ENCODE measurements around the gene GNPNAT1. TPM values are rescaled to one million over a fixed set of nuclear protein-coding genes. Genes with fewer than 3 reads are reported as not detected.

GNPNAT1 gene
- total and polyA plus RNA-seq, 11 donors: 2.7 to 19.9 (median 8.0) TPM

DNA sequence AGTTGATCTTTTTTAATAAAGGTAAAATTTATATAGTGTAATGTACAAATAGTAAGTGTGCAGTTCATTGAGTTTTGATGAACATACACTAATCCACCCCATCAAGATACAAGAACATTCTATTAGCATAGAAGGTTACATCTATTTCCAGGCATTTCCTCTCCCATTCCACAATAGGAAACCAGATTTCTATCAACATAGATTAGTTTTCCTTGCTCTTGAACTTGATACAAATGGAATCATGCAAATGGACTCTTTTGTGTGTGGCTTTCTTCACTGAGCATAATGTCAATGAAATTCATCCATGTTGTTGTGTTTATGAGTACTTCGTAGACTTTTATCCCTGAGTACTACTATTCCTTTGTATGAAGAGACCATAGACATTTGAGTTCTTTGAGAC is 50.7 kb downstream of the GNPNAT1 start:
- H3K9me3 ChIP-seq: no peaks in the 10 kb centered on the region
- H3K4me3 ChIP-seq: no peak overlapping the region
- ATAC-seq (no peak), DNase-seq (no peak)
- WGBS, 4 donors: 66 to 90% (median 81%) methylated on average over 1 of the region's 1 CpG
- TF ChIP-seq, protein P1, sequence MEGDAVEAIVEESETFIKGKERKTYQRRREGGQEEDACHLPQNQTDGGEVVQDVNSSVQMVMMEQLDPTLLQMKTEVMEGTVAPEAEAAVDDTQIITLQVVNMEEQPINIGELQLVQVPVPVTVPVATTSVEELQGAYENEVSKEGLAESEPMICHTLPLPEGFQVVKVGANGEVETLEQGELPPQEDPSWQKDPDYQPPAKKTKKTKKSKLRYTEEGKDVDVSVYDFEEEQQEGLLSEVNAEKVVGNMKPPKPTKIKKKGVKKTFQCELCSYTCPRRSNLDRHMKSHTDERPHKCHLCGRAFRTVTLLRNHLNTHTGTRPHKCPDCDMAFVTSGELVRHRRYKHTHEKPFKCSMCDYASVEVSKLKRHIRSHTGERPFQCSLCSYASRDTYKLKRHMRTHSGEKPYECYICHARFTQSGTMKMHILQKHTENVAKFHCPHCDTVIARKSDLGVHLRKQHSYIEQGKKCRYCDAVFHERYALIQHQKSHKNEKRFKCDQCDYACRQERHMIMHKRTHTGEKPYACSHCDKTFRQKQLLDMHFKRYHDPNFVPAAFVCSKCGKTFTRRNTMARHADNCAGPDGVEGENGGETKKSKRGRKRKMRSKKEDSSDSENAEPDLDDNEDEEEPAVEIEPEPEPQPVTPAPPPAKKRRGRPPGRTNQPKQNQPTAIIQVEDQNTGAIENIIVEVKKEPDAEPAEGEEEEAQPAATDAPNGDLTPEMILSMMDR (IDR thresholded peaks at IDR 0.05): no peak
- peak overlapping the region in 4 of 12 donors; percentile 9 to 96 (median 36) for H3K27ac ChIP-seq
- H3K36me3 ChIP-seq: peaks cover 0 to 15% (median 0%) of the 10 kb centered on the region in 9 donors
- intact Hi-C loops (cut with DNase I): no loop called here
- peaks cover 0 to 43% (median 13%) of the 10 kb centered on the region in 12 donors for H3K4me1 ChIP-seq
- no peaks in the 10 kb centered on the region for H3K27me3 ChIP-seq

DNA sequence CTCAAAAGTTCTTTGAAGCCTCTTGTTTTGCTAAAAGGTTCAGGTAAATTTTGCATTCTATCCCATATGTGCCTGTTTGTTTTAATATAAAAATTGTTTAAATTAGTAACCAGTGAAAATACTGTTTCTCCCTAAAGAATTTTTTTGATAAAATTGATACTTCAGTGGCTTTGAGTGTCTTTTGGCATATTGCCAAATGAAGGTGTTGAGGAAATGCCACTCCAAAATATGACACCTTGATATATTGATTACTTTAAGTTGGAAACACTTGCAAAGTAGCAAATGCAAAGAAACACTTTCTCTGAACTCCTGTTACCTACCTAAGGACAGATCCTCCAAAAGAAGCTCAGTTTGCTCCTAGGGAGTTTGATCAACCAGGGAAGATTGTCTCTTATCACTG is 53.0 kb downstream of the GNPNAT1 start:
- Histone ChIP-seq H3K4me3 (no peak overlapping the region), H3K27ac (no peak overlapping the region), H3K4me1 (peaks cover 0 to 51% (median 14%) of the 10 kb centered on the region in 12 donors), H3K27me3 (no peaks in the 10 kb centered on the region), H3K36me3 (peaks cover 0 to 11% (median 3%) of the 10 kb centered on the region in 9 donors), H3K9me3 (no peaks in the 10 kb centered on the region)
- ATAC-seq (no peak), DNase-seq (no peak)
- intact Hi-C loops (cut with DNase I): no loop called here
- TF ChIP-seq POLR2A (IDR thresholded peaks at IDR 0.05): no peak
- TF ChIP-seq, protein P1 (IDR thresholded peaks at IDR 0.05): no peak

DNA sequence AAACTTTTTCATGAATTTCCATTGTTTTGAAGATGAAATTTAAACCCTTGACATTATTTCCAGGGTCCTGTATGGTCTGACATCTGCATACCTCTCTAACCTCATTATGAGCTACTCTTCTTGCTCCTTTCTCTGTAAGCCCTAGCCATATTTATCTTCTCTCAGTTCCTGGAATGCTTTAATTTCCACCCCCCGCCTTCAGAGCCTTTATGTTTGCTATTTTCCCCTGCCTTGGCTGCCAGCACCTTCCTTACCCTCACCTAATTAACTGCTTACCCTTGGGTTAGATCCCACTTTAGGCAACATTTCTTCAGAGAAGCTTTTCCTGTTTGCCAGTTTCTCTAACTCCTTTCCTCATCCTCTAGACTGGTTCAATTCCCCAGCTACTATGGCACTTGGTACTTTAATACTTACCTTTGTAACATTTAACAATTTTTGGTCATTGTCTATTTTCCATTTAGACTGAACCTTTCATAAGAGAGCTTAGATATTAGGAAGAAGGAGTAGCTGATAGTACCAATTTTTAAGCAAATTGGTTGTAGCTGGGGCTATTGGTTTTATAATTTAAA is 55.4 kb downstream of the GNPNAT1 start:
- no peak for DNase-seq
- Histone ChIP-seq H3K36me3 (peaks cover 0 to 19% (median 5%) of the 10 kb centered on the region in 9 donors), H3K27ac (no peak overlapping the region), H3K4me3 (no peak overlapping the region), H3K27me3 (no peaks in the 10 kb centered on the region), H3K4me1 (peaks cover 0 to 35% (median 13%) of the 10 kb centered on the region in 12 donors), H3K9me3 (no peaks in the 10 kb centered on the region)
- 26 to 56% (median 51%) methylated on average over 1 of the region's 1 CpG for WGBS, 4 donors
- no peak for ATAC-seq
- intact Hi-C loops (cut with DNase I): no loop called here
- TF ChIP-seq, protein P1 (IDR thresholded peaks at IDR 0.05): no peak
- no peak for TF ChIP-seq POLR2A (IDR thresholded peaks at IDR 0.05)

DNA sequence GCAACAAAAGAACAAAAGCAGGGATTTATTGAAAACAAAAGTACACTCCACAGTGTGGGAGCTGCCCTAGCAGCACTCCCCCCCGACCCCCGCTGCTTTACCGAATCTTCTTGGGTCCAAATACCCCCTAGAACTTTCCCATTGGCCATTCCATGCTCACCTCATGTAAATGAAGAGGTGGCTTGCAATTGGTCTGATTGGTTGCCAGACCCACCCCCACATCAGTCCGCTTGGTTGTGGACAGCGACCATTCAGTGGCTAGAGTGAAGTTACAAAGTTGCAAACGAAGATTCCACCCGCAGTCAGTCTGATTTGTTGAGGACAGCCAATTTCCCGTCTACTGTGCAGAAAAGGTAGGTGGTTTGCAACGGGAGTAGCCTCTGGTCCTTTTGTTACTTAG is 57.6 kb downstream of the GNPNAT1 start:
- no peak overlapping the region for H3K4me3 ChIP-seq
- intact Hi-C loops (cut with DNase I): no loop called here
- H3K4me1 ChIP-seq: peaks cover 0 to 36% (median 16%) of the 10 kb centered on the region in 12 donors
- TF ChIP-seq, protein P1 (IDR thresholded peaks at IDR 0.05): no peak
- no peak for TF ChIP-seq POLR2A (IDR thresholded peaks at IDR 0.05)
- H3K9me3 ChIP-seq: no peaks in the 10 kb centered on the region
- ATAC-seq (no peak), DNase-seq (no peak)
- WGBS, 4 donors: 94 to 98% (median 96%) methylated on average over 9 of the region's 9 CpGs
- peaks cover 0 to 13% (median 5%) of the 10 kb centered on the region in 9 donors for H3K36me3 ChIP-seq
- H3K27me3 ChIP-seq: no peaks in the 10 kb centered on the region
- H3K27ac ChIP-seq: no peak overlapping the region
